Keratinocyte (primary cell): ENCODE data around the gene ACADVL. TPM values are rescaled to one million over a fixed set of nuclear protein-coding genes. Genes with fewer than 3 reads are reported as not detected.
A peak's percentile ranks its signal among the peaks of the same experiment; 100 is the strongest.

Experiments
- DNase-seq: peaks from one replicate; pipeline ENCODE4 v3.0.0-alpha.2; 2011; ENCODE audit warnings: low read depth, missing footprints, low spot score
- FAIRE-seq: peaks from 2 replicates; lab custom pipeline; 2011; peaks lifted over from hg19 to GRCh38; lab: Jason Lieb, UNC
- H2AFZ ChIP-seq: 2 replicates; pipeline ENCODE4 v1.6.0; 2012; ENCODE audit warnings: low read length, control low read depth, inconsistent platforms; ENCODE audit not compliant: control insufficient read depth
- H3K27ac ChIP-seq: 2 replicates; pipeline ENCODE4 v1.5.1; 2011; ENCODE audit warnings: low read length; ENCODE audit not compliant: control insufficient read depth, insufficient read depth
- H3K27me3 ChIP-seq: 3 replicates; pipeline ENCODE4 v1.6.0; 2011; ENCODE audit warnings: low read length; ENCODE audit not compliant: control insufficient read depth, insufficient read depth; ENCODE audit errors: extremely low read depth
- H3K36me3 ChIP-seq, 2 experiments: 2 replicates in 1 of 2; 3 replicates in 1 of 2; pipeline ENCODE4 v1.5.1; 2011; ENCODE audit warnings: low read length in 2 of 2, mild to moderate bottlenecking in 1 of 2; ENCODE audit not compliant: control insufficient read depth in 2 of 2, insufficient read depth in 2 of 2; ENCODE audit errors: extremely low read depth in 1 of 2
- H3K4me1 ChIP-seq: 3 replicates; pipeline ENCODE4 v1.5.1; 2011; ENCODE audit warnings: low read length; ENCODE audit not compliant: control insufficient read depth, insufficient read depth; ENCODE audit errors: extremely low read depth
- H3K4me2 ChIP-seq: 3 replicates; pipeline ENCODE4 v1.6.0; 2011; ENCODE audit warnings: low read depth, low read length; ENCODE audit not compliant: control insufficient read depth, insufficient read depth; ENCODE audit errors: extremely low read depth
- H3K4me3 ChIP-seq, 3 experiments: fragments of 200-600 bp in 1 of 3; sonication (generic) in 1 of 3; 2 replicates in 2 of 3; 3 replicates in 1 of 3; pipeline ENCODE4 v1.5.1; 2011 to 2016; ENCODE audit warnings: low read length in 3 of 3, mild to moderate bottlenecking in 3 of 3, control low read depth in 2 of 3, inconsistent platforms in 1 of 3, low read depth in 1 of 3, mixed read lengths in 1 of 3, mixed run types in 1 of 3, moderate library complexity in 1 of 3; ENCODE audit not compliant: control insufficient read depth in 2 of 3, insufficient read depth in 2 of 3; ENCODE audit errors: extremely low read depth in 1 of 3
- H3K79me2 ChIP-seq: 2 replicates; pipeline ENCODE4 v1.6.0; 2012; ENCODE audit warnings: low read length; ENCODE audit not compliant: control insufficient read depth, insufficient read depth
- H3K9ac ChIP-seq: 3 replicates; pipeline ENCODE4 v1.6.0; 2011; ENCODE audit warnings: low read length; ENCODE audit not compliant: control insufficient read depth, insufficient read depth; ENCODE audit errors: extremely low read depth
- H3K9me1 ChIP-seq: 3 replicates; pipeline ENCODE4 v1.6.0; 2011; ENCODE audit warnings: low read length; ENCODE audit not compliant: control insufficient read depth, insufficient read depth; ENCODE audit errors: extremely low read depth
- H3K9me3 ChIP-seq: 2 replicates; pipeline ENCODE4 v1.5.1; 2012; ENCODE audit warnings: low read depth, low read length; ENCODE audit not compliant: control insufficient read depth
- H4K20me1 ChIP-seq: 3 replicates; pipeline ENCODE4 v1.6.0; 2011; ENCODE audit warnings: low read length; ENCODE audit not compliant: control insufficient read depth, insufficient read depth; ENCODE audit errors: extremely low read depth
- EZH2 ChIP-seq: IDR thresholded peaks from one replicate; pipeline ENCODE4 v1.6.1; 2012; ENCODE audit warnings: inconsistent platforms, mild to moderate bottlenecking, low read length, moderate library complexity
- dilution Hi-C: fragments of 300-500 bp; cut with MboI; formaldehyde crosslinking; loops from one replicate; pipeline ENCODE4 v1.7.0; 2020; ENCODE audit warnings: low sequenced_read_pairs; ENCODE audit not compliant: extremely low pct_ligation_motif_present
- polyA plus RNA-seq, 5 experiments: library from polyadenylated mRNA; depleted of rRNA in 3 of 5; stranded (reverse) in 3 of 5; stranded (forward) in 1 of 5; unstranded in 1 of 5; fragments of >200 nt; gene quantifications; 1 replicate in 1 of 5; 2 replicates in 3 of 5; 3 replicates in 1 of 5; pipeline versions ENCODE4 v1.2.1 to v1.2.3, GENCODE V29; 2011 to 2012; ENCODE audit warnings: missing spikeins in 2 of 5, low read depth in 1 of 5, low replicate concordance in 1 of 5
- TF ChIP-seq, protein P1 (sequence below), 3 experiments: IDR thresholded peaks in 1 of 3; conservative IDR thresholded peaks in 1 of 3; optimal IDR thresholded peaks in 1 of 3; 2 replicates in 2 of 3; 3 replicates in 1 of 3; pipeline versions ENCODE3 to v1.5.1; 2011; ENCODE audit warnings: low read length in 3 of 3, mild to moderate bottlenecking in 3 of 3, moderate library complexity in 2 of 3, control low read depth in 1 of 3, inconsistent platforms in 1 of 3; ENCODE audit not compliant: insufficient read depth in 2 of 3; ENCODE audit errors: extremely low read depth in 1 of 3

Gene ACADVL
- polyA plus RNA-seq, 1 donor (not counting 4 experiments of a cell fraction or from before 2014, with no cell fraction given), result 301 TPM

DNA sequence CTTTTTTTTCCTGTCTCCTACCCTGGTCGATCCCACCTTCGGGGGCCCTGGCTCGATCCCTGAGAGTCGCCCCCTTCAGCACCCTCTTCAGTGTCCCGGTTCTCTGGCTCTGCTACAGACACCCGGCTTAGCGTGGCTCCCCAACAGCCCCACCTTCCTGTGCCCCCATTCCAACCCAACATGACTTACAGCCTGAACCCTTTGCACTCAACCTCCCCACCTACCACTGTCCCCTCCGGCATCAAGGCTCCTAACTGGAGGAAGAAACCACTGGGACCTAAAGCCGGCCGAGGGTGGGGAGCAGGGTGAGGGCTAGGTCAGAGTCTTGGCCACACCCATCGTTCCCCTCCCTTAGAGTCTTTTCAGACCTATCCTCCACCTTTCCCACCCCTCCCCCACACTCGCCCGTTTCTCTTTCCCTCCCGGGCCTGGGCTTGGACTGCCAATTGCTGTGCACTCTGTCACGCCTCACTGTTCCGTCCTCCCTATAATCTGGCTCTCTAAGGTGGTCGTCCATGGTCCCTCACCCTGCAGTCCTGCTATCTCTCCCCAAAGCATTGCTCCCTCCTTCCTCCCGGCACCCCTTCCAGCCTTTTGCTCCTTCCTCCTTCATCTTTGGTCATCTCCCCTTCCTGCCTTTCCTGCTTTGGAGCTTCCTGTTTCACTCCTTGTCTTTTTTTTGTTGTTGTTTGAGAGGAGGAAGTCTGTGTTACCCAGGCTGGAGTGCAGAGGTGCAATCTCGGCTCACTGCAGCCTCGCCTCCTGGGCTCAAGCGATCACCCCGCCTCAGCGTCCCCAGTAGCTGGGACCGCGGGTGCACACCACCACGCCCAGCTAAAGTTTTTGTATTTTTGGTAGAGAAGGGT is 43.4 kb downstream of the ACADVL start:
- Histone ChIP-seq H3K27ac (peak overlapping the region; percentile 47), H3K9me3 (no peaks in the 10 kb centered on the region), H3K4me3 (peak overlapping the region; percentile 41 to 75 (median 54)), H2AFZ (peak overlapping the region; percentile 98), H3K79me2 (no peaks in the 10 kb centered on the region), H3K9me1 (no peaks in the 10 kb centered on the region), H3K36me3 (peaks cover 0 to 19% of the 10 kb centered on the region in 2 experiments), H4K20me1 (no peaks in the 10 kb centered on the region), H3K27me3 (no peaks in the 10 kb centered on the region), H3K4me1 (peaks cover 34% of the 10 kb centered on the region), H3K4me2 (peak overlapping the region; percentile 92), H3K9ac (peak overlapping the region; percentile 72)
- TF ChIP-seq, protein P1, sequence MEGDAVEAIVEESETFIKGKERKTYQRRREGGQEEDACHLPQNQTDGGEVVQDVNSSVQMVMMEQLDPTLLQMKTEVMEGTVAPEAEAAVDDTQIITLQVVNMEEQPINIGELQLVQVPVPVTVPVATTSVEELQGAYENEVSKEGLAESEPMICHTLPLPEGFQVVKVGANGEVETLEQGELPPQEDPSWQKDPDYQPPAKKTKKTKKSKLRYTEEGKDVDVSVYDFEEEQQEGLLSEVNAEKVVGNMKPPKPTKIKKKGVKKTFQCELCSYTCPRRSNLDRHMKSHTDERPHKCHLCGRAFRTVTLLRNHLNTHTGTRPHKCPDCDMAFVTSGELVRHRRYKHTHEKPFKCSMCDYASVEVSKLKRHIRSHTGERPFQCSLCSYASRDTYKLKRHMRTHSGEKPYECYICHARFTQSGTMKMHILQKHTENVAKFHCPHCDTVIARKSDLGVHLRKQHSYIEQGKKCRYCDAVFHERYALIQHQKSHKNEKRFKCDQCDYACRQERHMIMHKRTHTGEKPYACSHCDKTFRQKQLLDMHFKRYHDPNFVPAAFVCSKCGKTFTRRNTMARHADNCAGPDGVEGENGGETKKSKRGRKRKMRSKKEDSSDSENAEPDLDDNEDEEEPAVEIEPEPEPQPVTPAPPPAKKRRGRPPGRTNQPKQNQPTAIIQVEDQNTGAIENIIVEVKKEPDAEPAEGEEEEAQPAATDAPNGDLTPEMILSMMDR (optimal IDR thresholded peaks at IDR 0.05 in 1 of 3, IDR thresholded peaks at IDR 0.05 in 1 of 3, conservative IDR thresholded peaks at IDR 0.05 in 1 of 3; ENCODE audit: extremely low read depth in 1 of 3, insufficient read depth in 2 of 3, low read length in 3 of 3), result no peak
- TF ChIP-seq EZH2, result no peak
- FAIRE-seq (no peak), DNase-seq (no peak)
- dilution Hi-C loops, result no loop called here

DNA sequence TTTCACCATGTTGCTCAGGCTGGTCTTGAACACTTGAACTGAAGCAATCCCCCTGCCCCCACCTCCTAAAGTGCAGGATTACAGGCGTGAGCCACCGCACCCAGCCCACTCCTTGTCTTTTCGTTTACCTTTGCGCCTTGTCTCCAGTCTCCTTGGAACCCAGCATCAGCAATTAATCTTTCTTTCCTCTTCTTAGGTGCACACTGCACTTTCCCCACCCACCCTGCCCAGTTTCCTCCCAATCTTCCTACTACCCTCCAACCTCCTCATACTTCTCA is 44.0 kb downstream of the ACADVL start:
- Histone ChIP-seq H3K9me1 (no peaks in the 10 kb centered on the region), H3K4me1 (peaks cover 33% of the 10 kb centered on the region), H3K36me3 (peaks cover 0 to 16% of the 10 kb centered on the region in 2 experiments), H4K20me1 (no peaks in the 10 kb centered on the region), H3K4me2 (peak overlapping the region; percentile 92), H3K9me3 (no peaks in the 10 kb centered on the region), H3K9ac (peak overlapping the region; percentile 72), H3K27me3 (no peaks in the 10 kb centered on the region), H3K27ac (no peak overlapping the region), H3K79me2 (no peaks in the 10 kb centered on the region), H3K4me3 (no peak overlapping the region), H2AFZ (peak overlapping the region; percentile 98)
- FAIRE-seq (no peak), DNase-seq (no peak)
- TF ChIP-seq EZH2, result no peak
- TF ChIP-seq, protein P1 (optimal IDR thresholded peaks at IDR 0.05 in 1 of 3, IDR thresholded peaks at IDR 0.05 in 1 of 3, conservative IDR thresholded peaks at IDR 0.05 in 1 of 3; ENCODE audit: extremely low read depth in 1 of 3, insufficient read depth in 2 of 3, low read length in 3 of 3), result no peak
- dilution Hi-C loops, result no loop called here
